Hippocampal formation (tissue), 2 donors: ENCODE measurements around the gene GOLGA6D.
"Not testable (repeated sequence)": the region's sequence is repeated elsewhere in the genome, so short reads cannot be mapped to it uniquely, and the experiment has no call there.

Experiments used
- DNase-seq, 2 donors: peaks; one replicate each; lab custom pipeline; 2025; lab: John Stamatoyannopoulos, UW

The GOLGA6D gene

DNA sequence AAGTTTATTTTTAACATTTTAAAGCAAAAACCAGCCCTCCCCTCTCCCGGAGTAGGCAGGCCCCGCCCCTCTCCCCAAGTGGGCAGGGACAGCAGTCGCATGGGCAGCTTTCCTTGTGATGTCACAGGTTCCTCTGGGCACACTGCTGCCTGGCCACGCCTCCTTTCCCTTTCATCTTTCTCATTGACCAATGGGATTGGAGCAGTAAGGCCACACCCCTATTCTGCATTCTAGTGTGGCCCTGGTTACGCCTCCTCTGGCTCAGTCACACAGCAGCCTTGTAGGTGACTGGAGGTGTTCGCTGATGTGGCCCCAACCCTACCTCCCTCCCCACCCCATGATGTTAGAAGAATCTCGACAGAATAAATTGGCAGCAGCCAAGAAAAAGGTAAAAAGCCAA is at the start of gene GOLGA6D:
GOLGA6D (plus strand) TSS at position 264 of the 400 bp plus-strand sequence; CDS start at position 305, 41 bp downstream.
- not testable (repeated sequence) for DNase-seq

DNA sequence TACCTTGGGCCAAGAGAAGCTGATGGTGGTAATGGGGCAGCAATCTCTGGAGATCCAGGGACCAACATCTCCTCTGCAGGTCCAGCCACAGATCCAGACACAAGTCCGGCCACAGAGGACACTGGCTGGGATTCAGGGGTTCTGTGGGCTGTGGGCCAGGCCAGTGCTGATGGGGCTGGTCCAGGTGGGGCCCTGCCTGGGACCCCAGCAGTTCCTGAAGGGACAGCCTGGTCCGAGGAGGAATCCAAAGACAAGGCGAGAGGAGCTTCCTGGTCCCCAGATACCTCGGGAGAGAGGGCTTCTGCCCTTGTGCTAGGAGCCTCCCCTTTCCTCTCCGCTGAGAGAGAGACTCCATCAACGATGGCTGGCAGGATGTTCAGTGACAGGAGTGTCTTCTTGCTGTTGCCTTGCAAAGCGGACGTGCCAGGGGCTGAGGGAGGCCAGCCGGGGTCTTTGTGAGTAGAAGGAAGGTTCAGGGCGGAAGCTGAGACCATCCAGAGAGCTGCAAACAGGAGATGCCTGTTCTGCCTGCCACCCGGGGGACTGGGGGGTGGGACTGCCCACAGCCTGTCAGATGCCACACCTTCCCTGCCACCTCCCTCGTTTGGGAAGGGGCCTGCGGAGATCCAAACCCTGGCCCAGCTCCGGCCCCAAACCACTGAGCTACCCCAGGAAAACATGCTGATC is 49.0 kb upstream of the GOLGA6D start:
- no peak for DNase-seq

- DNase-seq: no peak
Observed at GRCh38 chr15:75234191-75234810, 48.3 kb upstream of the GOLGA6D start.

DNA sequence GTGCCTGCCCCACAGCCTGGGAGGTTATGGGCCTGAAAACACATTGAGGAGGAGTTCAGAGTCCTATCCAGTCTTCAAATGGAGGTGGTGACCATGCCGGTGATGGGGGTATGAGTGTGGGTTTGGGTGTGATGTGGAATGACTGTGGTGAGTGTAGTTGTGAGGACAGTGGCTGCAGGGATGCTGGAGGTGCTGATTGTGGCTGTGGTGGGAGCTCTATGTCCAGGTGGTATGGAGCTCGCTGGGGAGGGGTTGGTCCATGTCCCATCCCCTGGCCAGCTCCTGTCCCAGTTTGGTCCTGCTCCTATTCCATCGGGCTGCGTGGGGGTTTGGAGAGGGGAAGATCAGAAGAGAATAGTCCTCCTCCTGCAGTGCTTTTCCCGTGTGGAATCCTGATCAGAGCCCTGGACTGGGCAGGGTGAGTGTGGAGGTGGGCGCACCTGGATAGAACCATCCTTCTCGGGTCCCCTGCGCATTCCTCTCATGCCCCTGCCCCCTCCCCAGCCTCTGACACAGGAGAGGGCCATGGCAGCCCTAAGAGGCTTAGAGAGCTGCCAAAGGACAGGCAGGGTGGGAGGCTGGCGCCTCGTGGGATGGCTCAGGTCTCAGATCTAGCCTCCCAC is 47.5 kb upstream of the GOLGA6D start:
- DNase-seq: no peak

DNA sequence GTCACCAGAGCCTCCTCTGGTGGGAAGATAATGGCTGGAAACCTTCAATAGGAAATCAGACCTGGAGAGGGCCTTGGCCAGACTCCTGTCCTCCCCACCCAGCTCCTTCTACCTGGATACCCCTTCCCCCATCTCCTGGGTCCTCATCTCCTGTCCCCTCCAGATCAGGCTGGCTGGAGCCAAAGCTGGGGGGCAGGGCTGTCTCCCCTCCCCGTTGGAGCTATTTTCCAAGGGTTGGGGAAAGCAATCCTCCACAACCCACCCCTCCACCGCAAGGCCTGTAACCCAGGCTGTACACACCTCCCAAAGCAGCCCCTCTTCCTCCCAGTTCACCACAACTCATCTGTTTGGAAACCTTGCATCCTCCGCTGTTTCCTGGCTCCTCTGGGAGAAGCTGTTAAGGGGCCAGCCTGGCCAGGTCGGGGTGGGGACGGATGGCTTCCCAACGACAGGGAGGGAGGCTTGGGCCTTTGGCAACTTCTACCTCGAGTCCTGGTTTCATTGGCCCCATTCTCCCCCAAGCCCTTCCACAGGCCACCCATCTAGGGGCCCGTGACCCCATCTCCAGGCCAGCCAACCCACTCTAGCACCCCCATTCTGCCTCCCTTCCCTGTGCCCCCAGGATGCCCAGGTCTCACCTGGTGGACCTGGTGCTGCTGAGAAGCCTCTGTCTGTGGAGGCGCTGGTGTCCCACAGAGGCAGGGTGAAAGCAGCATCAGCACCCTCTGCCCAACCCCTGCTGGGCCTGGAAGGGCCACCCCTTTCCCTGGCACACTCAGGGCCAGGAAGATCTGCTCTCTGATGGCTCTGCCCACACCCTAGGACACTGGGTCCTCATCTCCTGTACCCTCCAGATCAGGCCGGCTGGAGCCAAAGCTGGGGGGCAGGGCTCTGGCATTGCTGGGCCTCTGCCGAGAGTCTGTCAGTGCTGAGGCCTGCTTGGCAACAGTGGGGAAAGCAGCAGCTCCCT is 46.6 kb upstream of the GOLGA6D start:
- DNase-seq: no peak

GRCh38 chr15:75237316-75237982 is 45.2 kb upstream of the GOLGA6D start:
- DNase-seq: no peak

DNA sequence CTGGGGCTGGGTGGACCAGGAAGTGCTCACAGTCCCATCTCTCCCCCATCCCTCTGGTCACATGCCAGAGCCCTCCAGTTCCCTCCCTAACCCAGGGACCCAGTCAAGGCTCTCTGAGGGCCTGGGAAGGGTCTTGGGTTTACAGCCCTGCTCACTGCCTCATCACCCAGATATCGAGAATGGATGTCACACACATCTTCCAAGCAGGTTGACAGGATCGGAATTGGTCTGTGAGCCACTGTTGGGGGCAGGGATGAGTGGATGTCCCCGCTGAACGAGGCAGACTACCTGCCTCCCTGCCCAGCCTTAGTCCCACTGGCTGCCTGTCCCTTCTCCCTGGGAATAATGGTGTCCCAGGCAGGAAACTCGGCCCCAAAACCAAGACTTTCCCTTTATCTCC is 44.5 kb upstream of the GOLGA6D start:
- DNase-seq: no peak

DNA sequence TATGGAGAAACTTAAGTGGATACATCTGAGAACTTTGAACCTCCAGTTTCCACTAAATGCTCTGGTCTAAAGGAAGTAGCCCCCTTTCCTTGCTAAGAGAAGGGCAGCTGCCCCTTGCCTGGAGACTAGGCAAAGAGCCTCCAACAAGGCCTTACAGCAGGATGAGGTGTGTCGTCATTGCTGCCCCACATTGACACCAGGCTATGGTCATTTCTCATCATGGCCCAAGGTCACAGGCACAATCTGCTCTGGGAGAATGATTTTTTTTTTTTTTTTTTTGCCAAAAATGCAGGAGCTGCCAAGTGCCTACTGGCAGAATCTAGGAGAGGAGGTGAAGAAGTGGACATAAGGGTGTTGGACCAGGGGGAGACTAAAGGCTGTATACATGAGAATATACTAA is 36.9 kb upstream of the GOLGA6D start:
- DNase-seq: not testable (repeated sequence)

- DNase-seq: not testable (repeated sequence)
Observed at GRCh38 chr15:75248991-75249390, 33.6 kb upstream of the GOLGA6D start.

DNA sequence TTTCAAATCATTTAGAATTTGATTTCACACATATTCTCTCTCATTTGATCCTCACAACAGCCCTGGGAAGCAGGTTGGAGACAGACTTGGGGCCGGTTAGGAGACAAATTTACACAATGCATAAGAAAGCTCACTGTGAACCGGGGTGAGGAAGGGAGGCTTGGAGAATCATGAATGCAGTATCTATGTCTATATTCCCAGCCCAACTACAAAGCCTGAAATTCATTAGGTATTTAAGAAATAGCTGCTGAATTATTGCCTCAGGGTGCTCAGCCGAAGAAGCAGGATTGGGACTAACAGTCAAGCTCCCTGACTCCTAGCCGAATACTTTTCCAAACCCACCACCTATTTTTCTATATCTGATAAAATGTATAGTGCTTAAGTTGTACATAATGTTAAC is 32.9 kb upstream of the GOLGA6D start:
- DNase-seq: no peak

- DNase-seq: not testable (repeated sequence)
Observed at GRCh38 chr15:75251343-75251742, 31.3 kb upstream of the GOLGA6D start.

DNA sequence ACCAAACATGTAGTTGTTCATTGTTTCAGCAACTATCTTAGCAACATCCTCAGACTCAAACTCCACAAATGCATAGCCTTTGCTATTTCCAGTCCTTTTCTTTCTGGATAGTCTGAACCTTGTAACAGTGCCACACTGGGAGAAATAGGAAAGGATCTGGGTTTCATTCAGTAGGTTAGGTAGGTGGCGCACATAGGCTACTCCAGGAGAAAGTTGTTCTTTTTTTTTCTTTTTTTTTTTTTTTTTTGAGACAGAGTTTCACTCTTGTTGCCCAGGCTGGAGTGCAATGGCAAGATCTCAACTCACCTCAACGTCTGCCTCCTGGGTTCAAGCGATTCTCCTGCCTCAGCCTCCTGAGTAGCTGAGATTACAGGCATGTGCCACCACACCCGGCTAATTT is 30.4 kb upstream of the GOLGA6D start:
- not testable (repeated sequence) for DNase-seq

DNA sequence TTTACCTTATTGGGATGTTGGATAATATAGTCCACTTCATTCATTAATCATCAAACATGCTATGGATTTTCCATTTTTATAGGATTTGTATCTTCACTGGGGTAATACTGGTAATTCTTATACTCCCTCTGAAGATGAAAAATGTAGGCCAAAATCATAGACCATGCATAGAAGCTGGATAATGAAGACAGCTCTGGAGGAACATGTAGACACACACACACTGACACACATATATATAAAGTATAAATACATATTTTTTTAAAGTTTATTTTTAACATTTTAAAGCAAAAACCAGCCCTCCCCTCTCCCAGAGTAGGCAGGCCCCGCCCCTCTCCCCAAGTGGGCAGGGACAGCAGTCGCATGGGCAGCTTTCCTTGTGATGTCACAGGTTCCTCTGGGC is 24.6 kb upstream of the GOLGA6D start, which contains the start of gene GOLGA6C:
GOLGA6C (plus strand) TSS at position 301 of the 400 bp plus-strand sequence. CDS start 265 bp downstream, outside the sequence.
- not testable (repeated sequence) for DNase-seq

DNA sequence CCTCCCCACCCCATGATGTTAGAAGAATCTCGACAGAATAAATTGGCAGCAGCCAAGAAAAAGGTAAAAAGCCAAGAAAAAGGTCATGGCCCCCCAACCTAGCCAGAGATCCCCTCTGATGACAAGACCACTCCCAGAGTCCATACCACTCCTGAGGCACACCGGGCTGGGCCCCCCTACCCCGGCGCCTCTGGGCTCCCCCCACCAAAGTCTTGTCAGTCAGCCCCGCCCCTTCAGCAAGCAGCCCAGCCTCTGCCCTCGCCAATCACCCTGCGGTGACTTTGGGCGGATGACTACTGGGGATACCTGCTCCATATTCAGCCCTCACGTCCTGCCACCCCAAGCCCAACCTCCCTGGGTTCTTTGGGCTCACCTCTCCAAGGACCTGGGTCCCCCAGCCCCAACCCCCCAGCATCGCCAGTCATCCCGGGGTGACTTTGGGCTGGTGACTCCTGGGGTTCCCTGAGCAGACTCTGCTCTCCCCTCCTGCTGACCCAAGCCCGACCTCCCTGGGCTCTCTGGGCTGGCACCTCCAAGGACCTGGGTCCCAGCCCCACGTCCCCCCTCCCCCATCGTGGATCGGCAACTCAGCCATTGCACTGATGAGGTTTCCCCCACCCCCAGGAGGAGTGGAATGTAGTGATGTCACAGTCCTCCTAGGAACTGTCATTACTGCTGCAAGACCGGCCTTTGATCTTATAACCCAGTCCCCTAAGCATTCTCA is 23.9 kb upstream of the GOLGA6D start:
- not testable (repeated sequence) for DNase-seq

GRCh38 chr15:75259873-75260272 is 22.8 kb upstream of the GOLGA6D start:
- DNase-seq: not testable (repeated sequence)

DNA sequence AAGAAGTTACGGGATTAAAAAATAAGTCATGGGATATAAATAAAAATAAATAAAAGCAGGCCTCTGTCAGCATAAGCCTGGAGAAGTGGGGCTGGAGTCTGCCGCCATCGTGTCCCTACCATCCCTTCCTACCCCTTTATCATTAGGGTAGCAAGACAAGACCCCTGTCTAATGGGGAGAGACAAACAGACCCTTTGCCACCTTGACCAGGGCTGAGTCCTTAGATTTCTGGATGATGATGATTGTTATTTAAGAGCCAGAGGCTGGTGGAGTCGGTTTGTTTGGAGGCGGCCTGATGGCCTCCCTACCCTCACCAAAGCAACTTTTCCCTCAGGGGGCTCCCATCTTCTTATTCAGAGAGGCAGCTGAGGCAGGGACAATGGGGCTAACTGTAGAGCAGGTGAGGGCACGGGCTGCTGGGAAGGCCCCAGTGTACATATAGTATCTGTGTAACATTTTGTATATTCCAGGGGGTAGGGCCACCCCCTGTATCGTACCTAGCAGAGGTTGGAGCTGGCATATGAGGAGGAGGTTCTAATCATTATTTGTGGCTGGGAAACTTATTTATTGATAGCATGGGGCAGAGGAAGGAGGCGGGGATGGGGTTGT is 8.8 kb upstream of the GOLGA6D start:
- DNase-seq: not testable (repeated sequence)

GRCh38 chr15:75274509-75275107 is 8.0 kb upstream of the GOLGA6D start:
- DNase-seq: not testable (repeated sequence)

DNA sequence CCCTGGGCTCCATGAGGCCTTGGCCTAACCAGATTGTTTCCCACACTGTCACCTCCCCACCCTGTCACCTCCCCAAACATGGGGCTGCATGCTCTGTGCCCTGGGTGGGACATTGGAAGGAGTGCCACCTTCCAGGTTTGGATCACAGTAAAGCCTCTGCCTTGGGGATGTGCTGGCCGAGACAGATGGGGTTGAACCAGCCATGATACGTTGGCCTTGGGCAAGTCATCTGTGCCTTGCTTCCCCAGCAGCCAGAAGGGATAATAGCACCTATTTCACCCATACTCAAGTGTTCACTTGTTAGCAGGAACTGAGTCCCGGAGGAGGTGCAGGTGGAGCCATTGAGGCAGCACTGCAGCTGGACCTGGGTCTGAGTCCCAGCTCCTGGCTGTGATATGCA is 7.0 kb upstream of the GOLGA6D start:
- not testable (repeated sequence) for DNase-seq

- DNase-seq: not testable (repeated sequence)
Observed at GRCh38 chr15:75278497-75278896, 4.1 kb upstream of the GOLGA6D start.

GRCh38 chr15:75284152-75284551 is 1.5 kb downstream of the GOLGA6D start:
- not testable (repeated sequence) for DNase-seq
